Stimulated activated CD4-positive, alpha-beta T cell treated with anti-CD3 and anti-CD28 coated beads, TNF-alpha, amount 100 ng/mL, for 1 hour (primary cell): ENCODE results near the gene CAPZA3.
"Not testable (repeated sequence)": the region's sequence is repeated elsewhere in the genome, so short reads cannot be mapped to it uniquely, and the experiment has no call there.

Experiments
- DNase-seq, 3 donors: peaks; one replicate each; pipeline ENCODE4 v3.0.0-alpha.2; 2020; ENCODE audit warnings: low read depth in 3 of 3, low spot score in 1 of 3

CAPZA3 gene, protein sequence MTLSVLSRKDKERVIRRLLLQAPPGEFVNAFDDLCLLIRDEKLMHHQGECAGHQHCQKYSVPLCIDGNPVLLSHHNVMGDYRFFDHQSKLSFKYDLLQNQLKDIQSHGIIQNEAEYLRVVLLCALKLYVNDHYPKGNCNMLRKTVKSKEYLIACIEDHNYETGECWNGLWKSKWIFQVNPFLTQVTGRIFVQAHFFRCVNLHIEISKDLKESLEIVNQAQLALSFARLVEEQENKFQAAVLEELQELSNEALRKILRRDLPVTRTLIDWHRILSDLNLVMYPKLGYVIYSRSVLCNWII

DNA sequence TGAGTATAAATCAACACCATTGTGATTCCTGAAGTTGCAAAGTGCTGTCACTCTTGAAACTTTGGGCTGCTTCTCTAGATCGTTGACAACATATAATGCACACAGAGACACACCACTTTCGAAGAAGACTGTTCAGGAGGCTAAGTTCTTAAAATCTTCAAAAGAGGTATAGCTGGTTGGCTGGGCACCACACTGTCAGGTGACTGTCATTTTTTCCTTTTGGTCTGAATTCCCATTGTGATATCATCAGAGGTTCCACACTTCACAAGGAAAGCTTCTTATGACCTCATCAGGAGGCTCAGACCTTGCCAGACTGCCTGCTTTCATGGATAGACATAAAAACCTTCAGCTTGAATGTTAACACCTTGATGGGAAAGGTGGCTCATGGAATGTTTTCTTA is at the start of gene CAPZA3, which contains the start of gene PLCZ1:
Gene CAPZA3 (plus strand): TSS at position 301 of the 400 bp plus-strand sequence. CDS start 150 bp downstream, outside the sequence.
Gene PLCZ1 (minus strand): TSS at position 194 of the 400 bp plus-strand sequence. CDS start 641 bp downstream, outside the sequence.
- no peak for DNase-seq

- no peak for DNase-seq
Measured at GRCh38 chr12:18689771-18690170, 48.1 kb upstream of the CAPZA3 start.

DNA sequence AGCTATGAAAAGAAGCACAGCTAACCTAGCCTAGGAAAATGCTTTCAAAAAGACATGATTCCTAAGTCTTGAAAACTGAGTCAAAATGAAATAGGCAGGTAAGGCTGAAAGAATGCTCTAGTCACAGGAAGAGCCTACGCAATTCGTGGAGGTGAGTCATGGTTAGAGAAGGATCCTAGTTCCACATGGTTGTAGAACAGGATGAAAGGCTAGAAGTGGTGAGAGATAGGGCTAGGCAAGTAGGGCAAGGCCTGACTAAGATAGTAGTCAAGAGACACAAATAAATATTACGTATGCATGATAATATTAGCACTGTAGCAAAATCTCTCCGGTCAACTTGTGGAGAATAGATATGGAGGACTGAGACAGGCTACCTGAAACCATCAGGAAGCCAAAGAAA is 47.3 kb upstream of the CAPZA3 start:
- DNase-seq: no peak

DNA sequence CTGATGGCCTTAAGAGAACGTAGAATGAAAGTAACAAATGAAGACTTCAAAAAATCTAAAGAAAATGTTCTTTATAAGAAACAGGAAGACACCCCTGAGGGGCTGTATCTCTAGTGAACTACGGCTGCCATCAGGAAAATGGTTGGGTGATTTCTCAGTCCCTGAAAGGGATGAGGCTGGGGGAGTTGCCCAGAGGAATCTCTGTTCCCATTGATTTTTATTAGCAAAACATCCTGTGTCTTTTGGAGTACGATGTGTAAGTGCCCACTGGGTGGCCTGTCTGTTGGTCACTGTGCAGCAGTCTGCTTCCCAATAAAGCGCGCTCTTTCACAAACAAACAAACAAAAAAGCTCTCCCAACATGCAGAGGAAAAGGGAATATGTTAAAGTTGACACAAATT is 43.9 kb upstream of the CAPZA3 start:
- not testable (repeated sequence) for DNase-seq

DNA sequence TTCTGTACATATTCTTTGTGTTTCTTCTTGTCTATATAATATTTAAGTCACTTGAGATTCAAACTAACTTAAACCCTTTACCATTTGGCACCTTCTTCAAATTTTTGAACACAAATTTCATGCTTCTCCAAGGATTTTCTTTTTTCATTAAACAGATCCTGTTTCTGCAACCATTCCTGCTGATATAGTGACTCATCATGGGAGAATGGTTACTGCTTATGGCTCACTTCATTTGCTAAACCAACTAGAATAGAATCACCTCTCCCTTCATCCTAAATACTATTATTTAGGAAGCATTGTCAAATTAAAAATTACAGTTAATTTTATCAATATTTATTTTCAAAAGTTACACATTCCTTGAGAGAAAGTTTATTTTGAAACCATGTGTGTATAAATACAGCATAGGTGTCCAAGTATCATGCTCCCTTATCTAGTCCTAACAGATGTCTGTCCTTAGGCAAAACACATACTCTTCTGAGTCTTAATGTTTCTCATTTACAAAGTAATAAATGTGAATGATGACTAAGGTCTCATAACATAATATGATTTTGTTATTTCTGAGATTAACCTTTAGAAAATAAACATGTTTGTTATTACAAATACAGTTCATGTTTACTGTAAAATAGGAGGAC is 40.8 kb upstream of the CAPZA3 start:
- no peak for DNase-seq

- DNase-seq: no peak
Measured at GRCh38 chr12:18700271-18700670, 37.6 kb upstream of the CAPZA3 start.

GRCh38 chr12:18703321-18703720 is 34.6 kb upstream of the CAPZA3 start:
- no peak for DNase-seq

GRCh38 chr12:18703911-18704310 is 34.0 kb upstream of the CAPZA3 start:
- no peak for DNase-seq

DNA sequence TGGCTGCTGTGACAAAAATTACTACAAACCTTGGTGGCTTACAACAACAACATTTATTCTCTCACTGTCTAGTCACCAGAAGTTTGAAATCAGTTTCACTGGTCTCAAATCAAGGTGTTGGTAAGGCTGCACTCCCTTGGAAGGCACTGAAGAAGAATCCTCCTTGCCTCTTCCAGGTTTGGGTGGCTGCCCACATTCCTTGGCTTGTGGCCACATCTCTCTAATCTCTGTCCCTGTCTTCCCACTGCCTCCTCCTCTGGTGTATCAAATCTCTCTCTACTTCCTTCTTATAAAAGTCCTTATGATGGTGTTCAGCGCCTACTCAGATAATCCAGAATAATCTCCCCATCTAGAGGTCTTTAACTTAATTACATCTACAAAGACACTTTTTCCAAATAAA is 31.1 kb upstream of the CAPZA3 start:
- DNase-seq: no peak

- no peak for DNase-seq
Measured at GRCh38 chr12:18716236-18716635, 21.7 kb upstream of the CAPZA3 start.

DNA sequence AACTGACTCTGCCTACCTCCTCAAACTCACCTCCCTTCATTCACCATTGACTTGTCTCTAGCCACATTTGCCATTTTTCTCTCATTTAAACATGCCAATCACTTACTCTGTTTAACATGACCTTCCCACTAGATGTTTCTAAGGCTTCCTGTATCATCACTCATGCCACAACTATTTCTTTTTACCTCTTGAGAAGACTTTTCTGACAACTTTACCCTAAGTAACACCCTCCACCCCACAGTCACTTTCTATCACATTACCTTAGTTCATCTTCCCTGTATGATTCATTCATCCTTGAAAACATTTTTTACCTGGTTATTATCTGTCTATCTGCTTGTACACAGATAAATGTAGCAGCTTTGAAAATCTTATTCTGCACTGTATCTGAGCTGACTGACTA is 19.5 kb upstream of the CAPZA3 start:
- no peak for DNase-seq

GRCh38 chr12:18719922-18720510 is 17.9 kb upstream of the CAPZA3 start:
- DNase-seq: no peak

DNA sequence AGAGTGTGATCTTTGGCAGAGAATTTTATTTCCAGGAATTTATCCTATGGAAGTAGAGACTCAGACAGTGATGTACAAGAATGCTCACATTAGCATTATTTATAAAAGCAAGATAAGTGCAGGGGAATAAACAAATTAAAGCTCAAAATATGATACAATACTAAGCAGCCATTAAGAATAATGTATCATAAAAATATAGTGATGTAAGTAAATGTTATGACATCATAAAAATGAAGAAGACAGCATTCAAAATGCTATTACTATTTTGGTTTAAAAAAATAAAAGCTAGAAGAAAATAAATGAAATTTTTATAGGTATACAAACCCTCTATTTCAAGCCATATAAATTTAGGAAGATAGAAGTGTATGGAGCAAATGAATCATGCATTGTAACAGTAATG is 17.2 kb upstream of the CAPZA3 start:
- no peak for DNase-seq

- no peak for DNase-seq
Measured at GRCh38 chr12:18721452-18721851, 16.5 kb upstream of the CAPZA3 start.

- no peak for DNase-seq
Measured at GRCh38 chr12:18723752-18724151, 14.2 kb upstream of the CAPZA3 start.

DNA sequence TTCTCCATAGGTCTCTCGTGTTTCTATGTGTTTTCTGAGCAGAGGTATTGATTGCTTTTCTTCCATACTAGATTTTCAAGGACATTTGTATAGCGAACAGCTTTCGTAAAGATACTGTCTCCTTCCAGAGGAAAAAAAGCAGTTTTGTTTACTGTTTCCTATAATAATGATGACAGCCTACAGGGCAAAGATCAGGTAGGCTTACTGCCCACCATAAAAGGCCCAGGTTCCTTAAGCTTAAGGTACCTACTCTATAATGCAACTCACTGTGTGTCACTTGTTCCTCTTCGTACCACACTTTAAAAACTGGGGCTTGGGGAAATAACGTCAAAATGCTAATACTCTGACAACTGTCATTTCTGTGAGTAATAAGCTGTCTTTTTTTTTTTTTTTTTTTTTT is 6.8 kb upstream of the CAPZA3 start:
- DNase-seq: no peak

- DNase-seq: no peak
Measured at GRCh38 chr12:18747895-18748294, 10.0 kb downstream of the CAPZA3 start.

GRCh38 chr12:18749386-18749957 is 11.6 kb downstream of the CAPZA3 start:
- DNase-seq: no peak

DNA sequence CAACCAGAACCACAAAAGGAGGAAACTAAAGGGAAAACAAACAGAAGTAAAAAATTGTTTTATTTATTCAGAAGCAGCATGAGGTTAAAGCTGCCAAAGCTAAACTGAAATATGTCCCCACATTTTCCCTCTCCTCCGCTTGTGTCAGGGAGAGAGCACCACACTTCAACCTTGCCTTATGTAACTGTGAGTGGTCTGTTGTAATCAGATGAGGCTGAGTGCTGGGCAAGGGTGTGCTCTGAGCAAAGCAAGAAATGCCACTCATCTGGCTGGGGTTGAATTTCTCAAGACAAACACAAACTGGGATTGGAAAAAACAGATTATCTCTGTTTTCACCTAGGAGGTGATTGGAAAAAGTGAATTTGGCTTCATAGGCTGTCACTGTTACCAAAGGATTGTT is 12.2 kb downstream of the CAPZA3 start:
- DNase-seq: no peak

DNA sequence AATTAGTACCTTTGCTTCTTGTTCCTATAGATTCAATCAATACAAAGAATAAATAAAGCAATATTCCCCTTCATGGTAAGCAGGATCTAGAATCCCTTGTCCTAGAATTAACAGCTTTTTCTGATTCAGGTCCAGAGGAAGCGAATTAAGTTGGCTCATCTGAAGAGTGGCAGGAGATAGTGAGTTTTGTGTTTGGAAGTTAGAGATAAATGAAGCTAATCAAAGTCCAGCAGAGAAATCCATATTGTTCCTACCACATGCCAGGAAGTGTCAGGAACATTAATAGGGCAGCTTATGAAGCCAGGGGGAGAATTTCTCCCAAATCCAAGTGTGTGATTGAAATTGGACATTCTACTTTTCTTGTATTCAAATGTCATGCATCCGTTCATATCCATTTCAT is 13.9 kb downstream of the CAPZA3 start:
- no peak for DNase-seq

GRCh38 chr12:18752280-18752920 is 14.5 kb downstream of the CAPZA3 start:
- DNase-seq: no peak

GRCh38 chr12:18752947-18753346 is 15.0 kb downstream of the CAPZA3 start:
- no peak for DNase-seq
